ENCODE measurements around the gene IRS1. TPM values are rescaled to one million over a fixed set of nuclear protein-coding genes. Genes with fewer than 3 reads are reported as not detected.

Gene IRS1
- total RNA-seq, 1 donor from 2014 or later = 10.6 TPM

- peak overlapping the region; percentile 70 for H3K4me3 ChIP-seq
- peaks cover 25% of the 10 kb centered on the region for H3K4me1 ChIP-seq
- intact Hi-C loops (cut with DNase I) = loop anchor here (10.0 kb wide), 1 partner anchor 150 kb away; no protein-coding TSS in a partner anchor
- H3K36me3 ChIP-seq = no peaks in the 10 kb centered on the region
- H3K27ac ChIP-seq = peak overlapping the region; percentile 70
- no peaks in the 10 kb centered on the region for H3K27me3 ChIP-seq
- no peak for TF ChIP-seq CTCF (IDR thresholded peaks at IDR 0.05)
- H3K9me3 ChIP-seq = no peaks in the 10 kb centered on the region
- DNase-seq (no peak), ATAC-seq (no peak)
These were observed 4.9 kb downstream of the IRS1 start for GRCh38 chr2:226794751-226795171.

GRCh38 chr2:226794196-226794661 lies 5.4 kb downstream of the IRS1 start:
- DNase-seq (no peak), ATAC-seq (no peak)
- H3K4me3 ChIP-seq = peak overlapping the region; percentile 70
- H3K36me3 ChIP-seq = no peaks in the 10 kb centered on the region
- H3K9me3 ChIP-seq = no peaks in the 10 kb centered on the region
- TF ChIP-seq CTCF (IDR thresholded peaks at IDR 0.05) = no peak
- peaks cover 25% of the 10 kb centered on the region for H3K4me1 ChIP-seq
- intact Hi-C loops (cut with DNase I) = loop anchor here (10.0 kb wide), 1 partner anchor 149 kb away; no protein-coding TSS in a partner anchor
- no peaks in the 10 kb centered on the region for H3K27me3 ChIP-seq
- H3K27ac ChIP-seq = peak overlapping the region; percentile 70

GRCh38 chr2:226793646-226794045 lies 6.0 kb downstream of the IRS1 start:
- Histone ChIP-seq H3K27me3 (no peaks in the 10 kb centered on the region), H3K4me3 (peak overlapping the region; percentile 70), H3K27ac (peak overlapping the region; percentile 70), H3K4me1 (peaks cover 25% of the 10 kb centered on the region), H3K9me3 (no peaks in the 10 kb centered on the region), H3K36me3 (no peaks in the 10 kb centered on the region)
- no peak for TF ChIP-seq CTCF (IDR thresholded peaks at IDR 0.05)
- ATAC-seq (no peak), DNase-seq (no peak)
- intact Hi-C loops (cut with DNase I) = loop anchor here (10.0 kb wide), 1 partner anchor 149 kb away; no protein-coding TSS in a partner anchor

GRCh38 chr2:226792155-226792881 lies 7.3 kb downstream of the IRS1 start:
- Histone ChIP-seq H3K27me3 (no peaks in the 10 kb centered on the region), H3K4me1 (peaks cover 20% of the 10 kb centered on the region), H3K4me3 (peak overlapping the region; percentile 71), H3K27ac (peak overlapping the region; percentile 92), H3K9me3 (no peaks in the 10 kb centered on the region), H3K36me3 (no peaks in the 10 kb centered on the region)
- DNase-seq (no peak), ATAC-seq (no peak)
- TF ChIP-seq CTCF (IDR thresholded peaks at IDR 0.05) = no peak
- intact Hi-C loops (cut with DNase I) = loop anchor here (10.0 kb wide), 1 partner anchor 148 kb away; no protein-coding TSS in a partner anchor

- DNase-seq (peak; percentile 97), ATAC-seq (peak; percentile 99)
- Histone ChIP-seq H3K27me3 (no peaks in the 10 kb centered on the region), H3K4me1 (peaks cover 20% of the 10 kb centered on the region), H3K9me3 (no peaks in the 10 kb centered on the region), H3K4me3 (peak overlapping the region; percentile 71), H3K36me3 (no peaks in the 10 kb centered on the region), H3K27ac (peak overlapping the region; percentile 92)
- TF ChIP-seq CTCF (IDR thresholded peaks at IDR 0.05) = peak; percentile 42
- intact Hi-C loops (cut with DNase I) = loop anchor here (10.0 kb wide), 1 partner anchor 147 kb away; no protein-coding TSS in a partner anchor
These were observed 8.0 kb downstream of the IRS1 start for GRCh38 chr2:226791487-226792081.
